Stimulated activated CD8-positive, alpha-beta memory T cell treated with anti-CD3 and anti-CD28 coated beads, Interleukin-7, amount 100 ng/mL, for 4 hours (primary cell): ENCODE data around the gene CDK9.

Experiments used
- DNase-seq, 2 donors: peaks; one replicate each; pipeline ENCODE4 v3.0.0-alpha.2; 2020; ENCODE audit warnings: low read depth in 2 of 2

Gene CDK9

DNA sequence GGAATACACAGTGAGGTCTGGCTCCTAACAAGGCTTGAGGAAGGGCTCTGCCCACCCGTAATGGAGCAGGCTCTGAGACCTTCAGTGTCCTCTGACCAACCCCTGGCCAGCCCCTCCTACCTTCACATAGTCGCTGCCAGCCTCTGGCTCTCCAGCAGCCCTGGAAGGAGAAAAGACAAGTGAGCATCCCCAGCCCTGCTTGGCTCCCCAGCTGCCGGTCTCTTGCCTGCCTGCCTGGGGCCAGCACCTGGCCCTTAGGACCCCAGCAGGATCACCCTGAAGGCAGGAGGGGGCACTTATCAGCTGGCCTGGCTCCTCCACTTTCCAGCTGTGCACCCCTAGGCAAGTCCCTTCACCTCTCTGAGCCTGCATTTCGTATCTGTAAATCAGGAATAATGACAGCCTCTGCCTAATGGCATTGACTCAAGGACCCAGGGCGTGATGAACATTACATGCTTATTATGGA lies 24.3 kb upstream of the CDK9 start:
- no peak for DNase-seq

DNA sequence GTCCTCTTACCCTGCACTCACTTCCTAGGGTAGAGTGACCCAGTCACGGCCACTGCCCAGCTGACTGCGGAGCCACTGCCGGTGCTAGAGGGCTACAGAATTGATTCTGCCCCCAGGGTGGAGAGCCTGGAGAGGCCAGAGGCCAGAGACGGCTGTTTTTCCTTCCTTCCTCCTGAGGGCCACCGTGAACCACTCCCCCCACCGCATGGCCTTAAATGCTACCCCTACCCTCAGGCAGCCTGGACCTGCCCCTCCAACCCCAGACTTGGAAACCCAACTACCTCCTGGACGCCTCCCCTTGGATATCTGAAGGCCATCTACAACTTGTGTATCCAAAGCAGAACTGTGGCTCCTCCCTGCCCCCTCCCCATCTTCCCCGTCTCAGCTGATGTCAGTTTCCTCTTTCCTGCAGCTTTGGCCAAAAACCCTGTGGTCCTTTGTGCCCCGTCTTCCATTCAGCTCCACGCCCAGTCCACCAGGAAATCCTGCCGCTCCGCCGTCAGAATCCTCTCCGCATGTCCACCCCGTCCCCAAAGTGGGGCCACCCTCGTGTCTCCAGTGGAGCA lies 23.6 kb upstream of the CDK9 start:
- DNase-seq, result no peak

DNA sequence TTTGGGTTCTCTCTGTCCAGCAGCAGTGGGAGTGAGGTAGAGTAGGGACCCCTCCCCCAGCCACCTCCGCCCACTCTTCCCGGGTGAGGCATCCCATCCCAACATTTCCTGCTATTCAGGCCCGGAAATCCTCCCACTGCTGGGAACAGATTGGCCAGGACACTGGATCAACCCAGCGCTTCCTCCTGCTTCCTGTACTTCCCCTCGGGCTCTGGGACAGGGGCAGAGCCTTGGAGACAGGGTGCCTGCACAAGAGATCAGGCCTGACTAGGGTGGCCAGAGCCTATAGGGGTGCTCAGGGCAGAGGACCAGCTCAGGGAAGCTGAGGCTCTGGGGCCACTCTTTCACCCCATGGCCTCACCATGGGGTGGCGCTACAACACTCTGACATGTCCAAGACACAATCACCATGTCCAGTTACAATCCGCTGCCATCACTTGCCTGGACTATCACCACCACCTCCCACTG lies 21.9 kb upstream of the CDK9 start:
- no peak for DNase-seq

DNA sequence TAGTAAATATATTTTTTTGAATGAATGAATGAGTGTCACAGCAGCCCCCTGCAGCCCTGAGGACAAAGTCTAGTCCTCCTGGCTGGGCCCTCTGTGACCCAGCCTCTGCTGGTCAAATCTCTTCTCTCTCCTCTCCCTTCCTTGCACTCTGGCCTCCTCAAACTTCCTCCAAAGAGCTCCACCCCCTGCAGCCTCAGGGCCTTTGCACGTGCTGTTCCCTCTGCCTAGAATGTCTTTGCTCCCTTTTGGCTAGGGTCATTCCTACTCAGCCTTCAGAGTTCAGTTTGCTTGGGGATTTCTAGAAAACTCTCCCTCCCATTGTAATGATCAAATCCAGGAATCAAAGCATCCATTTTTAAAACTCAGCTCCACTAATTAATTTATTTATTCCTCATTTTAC lies 20.4 kb upstream of the CDK9 start:
- no peak for DNase-seq

DNA sequence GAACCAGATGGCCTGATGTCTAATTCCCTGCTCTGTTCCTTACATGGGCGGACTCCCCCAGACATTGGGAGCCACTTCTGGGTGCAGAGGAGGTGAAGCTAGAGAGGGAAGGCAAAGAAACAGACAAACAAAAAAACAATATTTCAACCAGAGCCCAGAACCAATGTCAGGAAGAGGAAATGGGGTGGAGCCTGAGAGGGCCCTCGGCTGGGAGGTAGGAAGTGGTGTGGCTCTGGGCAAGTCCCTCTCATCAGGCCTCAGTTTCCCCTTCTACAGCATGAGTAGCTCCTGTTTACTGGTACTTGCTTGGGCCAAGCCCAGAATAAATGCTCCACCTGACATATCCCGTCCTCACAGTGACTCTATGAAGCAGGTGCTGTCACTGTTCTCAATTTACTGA lies 18.4 kb upstream of the CDK9 start:
- no peak for DNase-seq

DNA sequence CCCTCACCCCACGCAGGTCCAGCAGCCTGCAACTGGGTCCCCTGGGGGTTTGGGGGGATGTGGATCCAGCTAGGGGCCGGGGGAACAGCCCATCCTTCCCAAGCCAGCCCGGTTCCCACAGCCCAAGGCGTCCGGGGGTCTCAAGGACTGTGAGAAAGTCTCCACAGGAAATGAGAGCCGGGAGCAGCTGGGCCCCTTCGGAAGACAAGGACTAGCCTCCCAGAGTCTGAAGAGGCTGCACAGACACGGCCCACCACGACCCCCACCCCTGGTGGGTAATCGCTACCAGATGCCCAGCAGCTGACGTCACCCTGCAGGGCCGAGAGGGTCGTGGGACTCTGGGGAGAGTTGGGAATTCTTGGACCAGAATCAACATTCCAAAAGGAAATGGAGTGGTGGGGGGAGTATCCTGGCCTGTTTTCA lies 17.9 kb upstream of the CDK9 start:
- DNase-seq, result no peak

DNA sequence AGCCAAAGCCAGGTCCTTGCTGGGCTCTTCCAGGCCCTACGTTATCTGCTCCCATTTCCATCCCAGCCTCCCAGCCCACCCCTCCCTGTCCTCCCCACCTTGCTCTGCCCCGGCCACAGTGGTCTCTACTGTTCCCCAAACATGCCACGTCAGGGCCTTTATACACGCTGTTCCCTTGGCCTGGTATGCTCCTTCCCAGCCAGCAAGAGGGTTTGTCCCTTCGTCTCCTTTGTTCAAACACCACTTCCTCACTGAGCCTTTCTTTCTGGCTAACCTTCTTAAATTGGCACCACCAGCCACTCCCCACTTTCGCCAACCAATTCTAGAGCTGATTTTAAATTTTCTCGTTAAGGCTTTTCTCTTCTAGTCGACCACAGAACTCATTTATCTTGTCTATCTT lies 17.1 kb upstream of the CDK9 start:
- no peak for DNase-seq

DNA sequence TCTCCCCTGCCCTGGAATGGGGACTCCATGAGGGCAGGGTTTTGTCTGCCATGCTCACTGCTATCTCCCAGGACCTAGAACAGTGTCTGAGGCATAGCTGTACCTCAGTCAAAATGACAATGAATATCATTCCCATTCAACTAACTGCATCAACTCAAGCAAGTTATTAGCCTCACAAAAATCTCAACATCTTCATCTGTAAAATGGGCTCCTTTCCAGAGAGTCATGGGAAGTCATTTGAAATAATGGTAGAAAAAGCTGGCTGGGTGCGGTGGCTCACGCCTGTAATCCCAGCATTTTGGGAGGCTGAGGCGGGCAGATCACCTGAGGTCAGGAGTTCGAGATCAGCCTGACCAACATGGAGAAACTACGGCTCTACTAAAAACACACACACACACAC lies 16.7 kb upstream of the CDK9 start:
- DNase-seq, result no peak

DNA sequence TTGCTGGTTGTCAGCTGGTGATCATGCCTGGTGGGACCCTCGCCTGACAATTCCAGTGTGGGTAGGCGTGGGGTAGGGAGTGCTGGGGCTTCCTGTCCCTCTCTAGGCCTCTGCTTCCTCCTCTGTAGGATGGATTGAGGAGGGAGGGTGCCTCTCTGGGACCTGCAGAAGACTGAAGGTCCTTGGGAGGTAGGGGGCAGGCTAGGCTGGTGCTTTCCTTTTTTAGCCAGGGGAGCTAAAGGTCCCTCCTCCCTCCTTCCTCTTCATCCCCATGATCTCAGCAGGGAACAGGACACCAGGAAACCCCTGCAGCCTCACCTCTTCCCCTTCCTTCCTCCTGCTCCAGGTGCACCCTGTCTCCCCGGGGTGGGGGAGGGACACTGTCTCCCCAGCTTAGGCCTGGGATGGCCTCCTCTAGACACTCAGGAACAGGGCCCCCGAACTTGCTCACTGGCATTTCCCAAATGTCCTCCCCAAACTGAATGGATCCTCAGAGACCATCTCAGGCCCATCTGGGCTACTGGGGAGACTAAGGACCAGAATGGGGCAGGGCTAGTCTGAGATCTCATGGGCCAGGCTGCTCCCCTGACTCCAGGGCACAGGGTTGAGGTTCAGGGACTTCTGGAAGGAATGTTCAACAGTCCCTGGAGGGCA lies 15.8 kb upstream of the CDK9 start:
- DNase-seq, result no peak

DNA sequence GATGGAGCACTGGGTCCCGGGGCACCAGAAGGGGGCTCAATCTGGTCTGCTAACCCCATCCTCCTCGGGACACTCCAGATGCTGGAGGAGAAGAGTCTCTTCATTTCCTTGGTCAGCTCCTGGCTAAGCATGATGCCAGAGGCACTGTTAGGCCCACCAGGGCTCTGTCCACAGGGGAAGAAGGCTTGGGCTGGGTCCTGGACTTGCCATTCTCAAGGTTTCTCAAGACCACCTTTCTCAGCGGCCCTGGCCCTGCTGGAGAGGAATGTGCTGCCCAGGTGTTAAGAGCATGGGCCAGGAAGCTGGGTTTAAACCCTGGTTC lies 15.3 kb upstream of the CDK9 start:
- DNase-seq, result no peak

DNA sequence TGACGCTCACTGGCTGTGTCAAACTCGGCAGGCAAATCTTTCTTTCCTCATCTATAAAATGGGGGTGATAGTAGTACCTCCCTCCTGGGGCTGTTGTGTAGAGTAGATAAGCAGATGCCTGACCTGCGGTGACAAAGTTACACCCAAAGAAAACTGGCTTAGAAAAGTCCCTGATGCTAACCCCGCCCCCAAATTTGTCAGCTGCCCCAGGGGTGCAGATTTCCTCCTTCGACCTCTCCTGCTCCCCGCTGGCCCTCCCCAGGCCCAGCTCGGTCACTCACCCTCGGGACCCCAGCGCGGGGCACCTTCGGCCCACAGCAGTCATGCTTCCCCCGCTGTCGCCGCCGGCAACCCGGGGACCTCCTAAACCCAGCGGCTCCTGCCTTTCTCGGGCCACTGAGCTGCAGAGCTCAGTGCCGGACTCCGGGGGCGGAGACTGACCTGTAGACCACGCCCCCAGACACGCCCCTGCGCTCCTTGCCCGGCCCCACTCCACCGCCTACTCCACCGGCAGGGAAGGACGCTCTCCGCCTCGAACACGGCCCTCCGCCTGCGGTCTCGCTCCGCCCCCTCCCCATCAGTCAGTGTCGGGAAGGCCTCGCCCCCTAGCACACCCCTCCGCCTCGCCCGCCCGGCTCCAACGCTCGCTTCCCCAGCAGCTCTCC lies 14.8 kb upstream of the CDK9 start:
- DNase-seq, result peak; percentile 91 to 96

DNA sequence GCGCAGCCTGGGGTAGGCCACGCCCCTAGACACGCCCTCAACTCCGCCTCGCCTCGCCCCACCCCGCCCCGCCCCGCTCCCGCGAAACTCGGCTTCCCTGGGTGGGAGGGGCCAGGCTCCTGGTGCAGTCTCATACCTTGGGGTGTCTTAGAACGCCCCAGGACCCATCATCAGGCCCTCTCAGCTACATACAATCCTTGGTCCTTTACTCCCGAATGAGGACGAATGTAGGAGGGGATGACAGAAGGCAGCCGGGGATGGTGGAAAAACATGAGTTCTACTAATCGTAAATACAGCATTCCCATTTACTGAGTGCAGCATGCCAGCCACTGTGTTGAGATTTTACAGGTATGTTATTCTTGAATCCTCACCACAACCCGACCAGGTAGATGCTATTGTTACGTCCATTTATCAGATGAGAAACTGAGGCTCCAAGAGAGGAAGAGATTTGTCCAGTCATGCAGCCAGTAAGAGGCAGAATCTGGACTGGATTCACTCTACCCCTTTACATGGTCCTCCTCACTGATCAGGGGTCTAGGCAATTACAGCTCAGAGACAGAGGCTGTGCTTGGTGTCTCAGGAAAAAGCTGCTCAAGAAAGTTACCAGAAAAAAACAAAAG lies 14.2 kb upstream of the CDK9 start:
- DNase-seq, result no peak

DNA sequence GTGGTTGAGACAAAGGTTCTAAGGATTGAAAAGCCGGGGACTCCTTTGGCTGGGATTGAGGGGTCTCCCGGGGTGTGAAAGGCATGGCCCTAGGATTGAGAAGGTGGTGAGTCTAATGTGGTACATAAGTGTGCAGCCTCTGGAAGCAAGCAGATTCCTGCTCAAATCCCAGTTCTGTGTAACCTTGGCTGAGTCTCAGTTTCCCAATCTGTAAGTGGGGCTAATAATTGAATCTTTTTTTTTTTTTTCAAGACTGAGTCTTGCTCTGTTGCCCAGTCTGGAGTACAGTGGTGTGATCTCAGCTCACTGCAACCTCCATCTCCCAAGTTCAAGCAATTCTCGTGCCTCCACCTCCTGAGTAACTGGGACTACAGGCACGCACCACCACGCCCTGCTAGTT lies 13.2 kb upstream of the CDK9 start:
- no peak for DNase-seq

DNA sequence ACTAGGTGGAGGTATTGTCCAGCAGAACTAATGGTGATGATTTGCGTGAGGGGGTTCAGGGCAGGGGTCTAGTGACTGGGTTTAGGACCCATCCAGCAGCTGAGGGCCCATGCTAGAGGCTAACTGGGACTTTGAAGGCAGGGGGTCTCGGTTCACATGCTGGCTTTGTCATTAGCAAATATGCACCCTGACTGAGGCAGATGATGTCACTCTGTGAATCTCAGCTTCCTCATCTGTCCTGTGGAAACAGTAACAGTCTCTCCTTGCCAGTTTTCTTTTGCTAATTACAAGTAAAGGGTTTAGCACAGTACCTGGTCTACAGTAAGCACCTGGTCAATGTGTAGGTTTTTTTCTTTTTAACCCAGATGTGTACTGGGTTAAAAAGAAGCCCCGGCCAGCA lies 12.6 kb upstream of the CDK9 start:
- DNase-seq, result no peak

DNA sequence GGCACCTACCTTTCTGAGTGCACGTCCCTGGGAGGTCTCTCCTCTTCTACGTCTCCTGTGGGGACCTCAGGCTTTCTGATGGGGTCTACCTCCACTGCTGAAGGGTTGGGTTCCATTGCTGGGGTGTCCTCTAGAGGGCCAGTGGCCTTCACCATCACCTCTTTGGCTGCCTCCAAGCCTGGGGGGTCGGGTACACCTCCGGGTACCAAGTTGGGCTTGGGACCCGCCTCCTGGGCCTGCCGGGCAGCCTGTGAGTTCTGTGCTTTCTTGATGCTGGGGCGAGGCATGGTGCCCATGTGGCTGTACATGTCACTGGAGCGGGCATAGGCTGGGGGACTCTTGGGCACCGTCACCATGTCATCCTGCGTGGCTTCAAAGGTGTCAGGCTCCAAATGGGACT lies 11.9 kb upstream of the CDK9 start:
- no peak for DNase-seq

DNA sequence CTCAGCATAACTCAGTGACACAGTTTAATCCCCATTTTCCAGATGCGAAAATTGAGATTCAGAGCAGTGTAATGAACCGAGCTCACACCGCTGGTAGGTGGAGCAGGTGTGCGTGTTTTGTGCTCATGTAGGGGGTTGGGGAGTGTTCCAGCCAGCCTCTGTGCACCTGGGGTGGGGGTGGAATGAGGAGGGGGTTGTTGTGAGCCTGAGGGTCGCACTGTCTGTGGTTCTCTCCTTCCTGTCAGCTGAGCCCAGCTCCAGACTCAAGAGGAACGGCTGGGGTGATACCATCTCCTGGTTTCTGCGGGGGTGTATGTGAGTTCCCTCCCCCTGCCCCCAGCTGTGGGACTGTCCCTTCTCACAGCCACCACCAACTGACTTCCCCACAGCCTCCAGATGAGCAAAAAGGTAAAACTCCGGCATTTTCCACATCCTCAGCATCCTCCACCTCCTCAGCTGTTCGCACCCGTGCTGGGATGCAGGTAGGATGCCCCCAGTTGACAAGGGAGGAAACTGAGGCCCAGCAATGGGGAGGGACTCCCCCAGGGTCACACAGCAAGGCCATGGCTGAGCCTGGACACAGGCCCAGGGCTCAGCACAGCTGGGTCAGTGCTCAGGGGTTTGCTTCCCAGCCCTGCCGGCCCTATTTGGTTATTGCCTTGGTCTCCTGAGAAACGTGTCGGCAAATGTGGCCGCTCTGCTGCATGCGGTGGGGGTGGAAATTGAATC lies 9.5 kb upstream of the CDK9 start:
- peak; percentile 62 to 69 for DNase-seq

DNA sequence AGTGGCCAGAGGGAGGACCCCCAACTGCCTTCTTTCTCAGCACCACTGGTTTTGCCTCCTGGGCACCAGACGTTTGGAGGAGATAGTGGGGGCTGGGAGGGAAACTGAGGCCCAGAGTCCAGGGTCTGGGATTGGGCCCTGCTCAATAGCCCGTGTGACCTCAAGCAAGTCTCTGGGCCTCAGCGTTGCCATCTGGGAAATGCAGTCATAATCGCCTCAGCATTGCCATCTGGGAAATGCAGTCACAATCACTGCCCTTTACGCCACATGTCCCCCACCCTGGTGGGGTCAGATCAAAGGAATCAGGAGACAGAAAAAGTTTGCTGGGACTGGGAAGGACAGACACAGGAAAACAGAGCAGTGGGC lies 8.9 kb upstream of the CDK9 start:
- no peak for DNase-seq

DNA sequence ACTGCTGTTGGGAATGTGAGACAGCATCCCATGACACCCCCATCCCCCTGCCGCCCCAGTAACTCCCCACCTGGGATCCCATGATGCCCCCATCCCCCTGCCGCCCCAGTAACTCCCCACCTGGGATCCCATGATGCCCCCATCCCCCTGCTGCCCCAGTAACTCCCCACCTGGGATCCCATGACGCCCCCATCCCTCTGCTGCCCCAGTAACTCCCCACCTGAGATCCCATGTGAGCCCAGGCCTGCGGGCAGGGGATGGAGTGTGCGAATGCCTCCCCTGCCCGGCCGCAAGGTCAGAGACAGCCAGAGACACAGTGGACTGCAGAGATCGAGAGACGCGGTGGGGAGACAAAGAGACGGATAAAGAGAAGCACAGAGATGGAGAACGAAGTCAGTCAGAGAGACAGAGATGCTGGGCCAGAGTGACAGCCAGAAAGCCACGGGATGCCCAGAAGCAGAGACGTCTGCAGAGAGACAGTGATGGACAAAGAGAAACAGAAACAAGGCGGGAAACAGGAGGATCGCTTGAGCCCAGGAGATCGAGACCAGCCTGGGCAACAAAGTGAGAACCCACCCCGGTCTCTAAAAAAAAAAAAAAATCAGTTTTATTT lies 8.4 kb upstream of the CDK9 start:
- DNase-seq, result no peak

DNA sequence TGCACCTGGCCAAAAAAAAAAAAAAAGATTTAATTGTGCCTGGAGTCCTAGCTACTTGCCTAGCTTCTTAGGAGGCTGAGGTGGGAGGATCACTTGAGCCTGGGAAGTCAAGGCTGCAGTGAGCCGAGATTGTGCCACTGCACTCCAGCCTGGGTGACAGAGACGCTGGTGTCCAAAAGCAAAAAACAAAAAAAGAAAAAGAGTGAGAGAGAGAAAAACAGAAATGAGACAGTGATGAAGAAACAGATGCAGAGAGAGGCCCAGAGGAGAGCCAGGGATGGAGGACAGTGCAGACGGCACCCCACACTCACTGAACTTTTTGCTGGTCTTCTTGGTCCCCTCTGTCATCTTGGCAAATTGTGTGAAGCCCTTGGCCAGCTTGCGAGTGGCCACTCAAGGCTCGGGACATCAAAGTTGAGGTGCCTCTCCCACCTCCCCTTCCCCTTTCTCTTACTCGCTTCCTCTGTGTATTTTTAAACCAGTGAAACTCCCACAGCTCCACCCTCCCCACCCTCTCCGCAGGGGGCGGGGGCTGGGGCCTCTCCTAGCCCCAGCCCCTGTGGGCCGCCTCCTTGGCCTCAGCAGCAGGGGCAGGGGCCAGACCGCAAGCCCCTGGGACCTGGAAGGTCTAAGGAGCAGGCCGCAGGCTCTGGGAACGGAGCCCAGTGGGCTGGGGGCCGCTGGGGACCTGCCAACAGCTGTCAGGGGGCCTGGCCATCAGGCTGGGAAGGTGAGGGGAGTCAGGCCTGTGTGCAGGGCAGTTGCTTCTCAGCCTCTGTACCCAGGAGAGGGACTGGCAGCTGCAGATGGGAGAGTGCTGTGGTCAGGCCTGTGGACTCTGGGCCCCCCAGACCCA lies 7.3 kb upstream of the CDK9 start, which contains the start of gene SH2D3C:
TSS of gene SH2D3C (minus strand) at position 387 of the 856 bp plus-strand sequence. CDS start at position 348, 39 bp downstream.
- peak in 1 of 2 donors; percentile 34 for DNase-seq

DNA sequence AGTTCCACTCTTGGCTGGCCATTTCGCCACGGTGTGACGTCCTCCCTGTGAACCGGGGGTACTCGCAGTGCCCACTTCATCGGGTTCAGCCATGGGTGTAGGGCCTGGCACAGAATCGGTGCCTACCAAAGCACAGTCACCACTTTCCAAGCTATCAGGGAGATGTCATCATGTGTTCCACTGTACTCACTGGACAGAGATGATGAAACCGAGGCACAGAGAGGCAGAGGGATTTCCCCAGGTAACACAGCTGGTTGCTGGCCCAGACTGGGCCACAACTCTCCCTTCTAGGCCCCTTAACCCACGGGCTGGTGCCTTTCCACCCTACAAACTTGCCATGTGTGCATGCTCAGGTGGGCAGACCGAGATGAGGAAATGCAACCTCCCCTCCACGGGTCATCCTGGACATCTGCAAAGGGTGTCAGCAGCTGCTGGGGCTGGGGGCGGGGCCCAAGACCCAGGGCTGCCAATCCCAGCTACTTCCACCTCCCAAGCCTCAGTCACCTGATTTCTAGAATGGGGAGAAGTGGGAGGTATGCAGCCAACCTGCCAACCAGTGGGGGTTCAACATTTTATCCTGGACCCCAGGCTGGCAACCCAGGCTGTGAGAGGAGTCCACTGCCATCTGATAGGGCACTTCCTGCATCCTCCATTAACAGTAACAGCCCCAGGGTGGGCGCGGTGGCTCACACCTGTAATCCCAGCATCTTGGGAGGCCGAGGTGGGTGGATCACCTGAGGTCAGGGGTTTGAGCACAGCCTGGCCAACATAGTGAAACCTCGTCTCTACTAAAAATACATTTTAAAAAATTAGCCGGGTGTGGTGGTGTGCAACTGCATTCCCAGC lies 6.5 kb upstream of the CDK9 start:
- DNase-seq, result peak; percentile 55 to 62
